ENCODE data around the gene AIFM3.
A peak's percentile ranks its signal among the peaks of the same experiment; 100 is the strongest.

AIFM3 gene

GRCh38 chr22:21009638-21010425 lies 42.8 kb downstream of the AIFM3 start:
- no peak for DNase-seq

- DNase-seq: no peak
Observed at GRCh38 chr22:21010426-21011113, 43.5 kb downstream of the AIFM3 start.

DNA sequence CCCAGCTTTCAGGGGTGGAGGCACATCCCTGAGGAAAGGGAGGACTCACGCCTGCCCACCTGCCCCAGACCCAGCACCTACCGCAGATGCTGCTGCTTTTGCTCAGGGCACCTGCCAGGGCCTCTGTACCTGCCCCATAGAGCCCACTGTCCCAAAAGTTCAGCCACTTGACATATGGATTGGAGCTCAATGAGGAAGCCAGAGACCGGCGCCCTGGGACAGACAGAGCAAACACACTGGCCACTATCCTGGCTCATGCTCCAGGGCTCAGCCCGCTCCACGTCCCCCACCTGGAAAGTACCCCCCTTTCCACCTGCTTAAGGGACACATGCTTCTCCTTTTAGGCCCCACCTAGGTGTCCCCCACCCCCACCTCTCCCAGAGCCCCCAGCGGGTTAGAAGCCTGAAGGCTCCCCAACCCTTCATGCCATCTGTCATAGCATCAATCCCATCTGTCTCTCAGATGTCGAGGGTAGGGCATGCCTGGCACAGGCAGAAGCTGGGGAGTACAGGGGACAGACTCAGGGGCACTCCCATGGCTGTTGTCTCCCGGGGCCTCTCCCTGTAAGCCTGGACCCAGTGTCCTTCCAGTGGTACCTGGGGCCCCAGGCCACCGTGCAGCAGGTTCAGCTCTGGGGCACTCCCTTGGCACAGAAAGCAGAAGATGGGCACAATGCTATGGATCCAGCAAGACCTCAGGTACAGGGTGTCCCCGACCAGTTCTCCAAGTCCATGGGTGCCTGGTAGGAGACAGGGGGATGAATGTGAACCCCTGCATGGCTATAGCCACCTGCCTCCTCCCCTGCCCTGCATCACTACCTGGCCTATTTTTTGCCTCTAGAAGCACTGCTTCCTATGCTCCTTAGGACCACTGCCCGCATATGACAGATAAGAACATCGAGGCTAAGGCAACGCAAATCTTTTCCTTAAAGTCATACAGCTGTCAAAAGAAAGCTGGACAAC lies 45.7 kb downstream of the AIFM3 start:
- no peak for DNase-seq

- no peak for DNase-seq
Observed at GRCh38 chr22:21013657-21014201, 46.7 kb downstream of the AIFM3 start.

GRCh38 chr22:21014202-21014725 lies 47.2 kb downstream of the AIFM3 start:
- peak; percentile 82 for DNase-seq

DNA sequence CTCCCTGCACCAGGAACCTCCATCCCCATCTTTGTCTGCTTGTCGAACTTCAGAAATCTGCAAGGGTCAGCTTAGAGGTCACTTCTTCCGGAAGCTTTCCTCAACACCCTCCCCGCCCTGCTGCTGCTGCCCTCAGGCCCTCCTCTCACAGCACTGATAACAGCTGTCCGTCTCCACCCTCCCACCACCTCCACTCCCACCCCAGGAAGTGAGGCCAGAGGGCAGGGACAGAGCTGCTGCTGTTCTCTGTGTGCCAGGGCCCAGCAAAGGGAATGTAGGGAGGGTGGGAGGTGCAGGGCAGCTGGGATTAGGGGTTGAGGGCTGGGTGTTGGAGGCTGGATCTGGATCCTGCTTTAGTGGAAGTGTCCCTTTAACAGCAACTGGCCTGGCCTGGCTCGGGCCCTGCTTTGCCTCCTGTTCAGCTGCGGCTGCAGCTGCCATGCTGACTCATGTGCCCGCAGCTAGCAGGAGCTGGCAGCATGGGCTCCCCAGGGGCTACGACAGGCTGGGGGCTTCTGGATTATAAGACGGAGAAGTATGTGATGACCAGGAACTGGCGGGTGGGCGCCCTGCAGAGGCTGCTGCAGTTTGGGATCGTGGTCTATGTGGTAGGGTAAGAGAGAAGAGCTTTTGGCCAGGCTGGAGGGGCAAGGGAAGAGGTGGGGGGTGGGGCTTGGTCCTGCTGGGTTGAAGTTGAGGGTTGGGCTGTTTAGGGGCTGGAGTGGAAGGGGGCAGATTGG lies 47.8 kb downstream of the AIFM3 start, which contains the start of gene P2RX6:
P2RX6 (plus strand) TSS at position 440 of the 740 bp plus-strand sequence; CDS start at position 450, 10 bp downstream.
- peak; percentile 8 for DNase-seq

DNA sequence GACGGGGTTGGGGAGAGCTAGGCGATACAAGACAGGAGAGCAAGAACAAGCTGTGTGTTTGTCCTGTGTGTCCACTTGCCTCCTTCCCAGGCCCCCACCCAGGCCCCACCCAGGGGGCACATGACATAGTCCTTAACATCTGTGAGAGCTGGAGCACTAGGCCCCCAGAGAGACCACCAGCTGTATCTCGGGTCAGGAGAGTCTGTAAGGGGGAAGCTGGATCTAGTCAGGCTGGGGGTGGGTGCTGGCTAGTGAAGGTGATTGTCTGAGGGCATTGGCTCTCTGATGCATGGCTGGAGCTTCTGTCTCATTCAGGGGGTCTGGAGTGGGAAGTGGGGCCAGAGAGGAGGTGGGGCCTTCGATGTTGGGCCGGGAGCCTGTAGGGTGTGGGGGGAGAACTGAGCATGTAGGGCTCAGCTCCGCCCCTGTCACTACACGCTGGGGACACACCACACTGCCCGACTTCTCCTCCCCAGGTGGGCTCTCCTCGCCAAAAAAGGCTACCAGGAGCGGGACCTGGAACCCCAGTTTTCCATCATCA lies 48.5 kb downstream of the AIFM3 start:
- no peak for DNase-seq

- no peak for DNase-seq
Observed at GRCh38 chr22:21016644-21017420, 49.8 kb downstream of the AIFM3 start.

GRCh38 chr22:21018314-21018713 lies 51.3 kb downstream of the AIFM3 start:
- no peak for DNase-seq

DNA sequence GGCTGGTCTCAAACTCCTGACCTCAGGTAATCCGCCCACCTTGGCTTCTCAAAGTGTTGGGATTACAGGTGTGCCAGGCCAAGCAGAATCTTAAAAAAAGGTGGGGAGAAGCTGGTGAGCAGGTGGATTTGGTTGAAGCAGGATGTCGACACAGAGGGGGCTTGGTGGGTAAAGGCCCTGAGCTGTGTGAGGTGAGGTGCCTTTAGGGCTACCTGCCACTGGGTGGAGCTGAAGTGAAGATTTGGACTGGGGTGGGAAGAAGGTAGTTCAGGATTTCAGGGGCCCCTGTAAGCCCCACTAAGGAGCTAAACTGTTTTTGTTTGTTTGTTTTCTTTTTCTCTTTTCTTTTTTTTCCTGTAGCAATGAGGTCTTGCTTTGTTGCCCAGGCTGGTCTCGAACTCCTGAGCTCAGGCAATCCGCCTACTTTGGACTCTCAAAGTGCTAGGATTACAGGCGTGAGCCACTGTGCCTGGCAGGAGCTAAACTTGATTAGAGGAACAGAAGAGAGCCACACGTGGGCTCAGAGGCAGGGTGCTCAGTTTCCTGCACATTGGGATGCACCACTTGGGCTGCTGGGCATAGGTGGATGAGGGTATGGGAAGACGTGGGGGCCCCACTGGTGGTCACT lies 53.9 kb downstream of the AIFM3 start:
- DNase-seq: no peak

DNA sequence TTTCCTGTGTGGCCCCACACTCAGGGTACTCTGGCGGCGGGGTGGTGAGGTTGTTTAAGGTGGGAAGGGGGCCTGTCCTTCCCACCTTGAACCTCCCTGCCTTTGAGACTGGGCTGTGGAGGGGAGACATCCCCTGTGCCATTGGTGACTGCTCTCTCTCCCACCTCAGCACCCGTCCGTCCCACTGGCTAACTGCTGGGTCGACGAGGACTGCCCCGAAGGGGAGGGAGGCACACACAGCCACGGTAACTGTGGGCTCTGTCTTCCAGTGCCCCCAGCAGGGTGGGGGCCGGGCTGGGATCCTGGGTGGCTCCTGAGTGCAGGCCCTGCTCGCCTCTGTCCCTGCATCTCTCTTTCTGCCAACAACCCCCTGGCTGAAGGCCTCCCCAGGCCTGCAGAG lies 55.5 kb downstream of the AIFM3 start:
- DNase-seq: no peak

GRCh38 chr22:21022955-21023614 lies 56.0 kb downstream of the AIFM3 start:
- DNase-seq: no peak

- DNase-seq: no peak
Observed at GRCh38 chr22:21025266-21025665, 58.2 kb downstream of the AIFM3 start.

- DNase-seq: no peak
Observed at GRCh38 chr22:21025763-21026755, 59.0 kb downstream of the AIFM3 start.

DNA sequence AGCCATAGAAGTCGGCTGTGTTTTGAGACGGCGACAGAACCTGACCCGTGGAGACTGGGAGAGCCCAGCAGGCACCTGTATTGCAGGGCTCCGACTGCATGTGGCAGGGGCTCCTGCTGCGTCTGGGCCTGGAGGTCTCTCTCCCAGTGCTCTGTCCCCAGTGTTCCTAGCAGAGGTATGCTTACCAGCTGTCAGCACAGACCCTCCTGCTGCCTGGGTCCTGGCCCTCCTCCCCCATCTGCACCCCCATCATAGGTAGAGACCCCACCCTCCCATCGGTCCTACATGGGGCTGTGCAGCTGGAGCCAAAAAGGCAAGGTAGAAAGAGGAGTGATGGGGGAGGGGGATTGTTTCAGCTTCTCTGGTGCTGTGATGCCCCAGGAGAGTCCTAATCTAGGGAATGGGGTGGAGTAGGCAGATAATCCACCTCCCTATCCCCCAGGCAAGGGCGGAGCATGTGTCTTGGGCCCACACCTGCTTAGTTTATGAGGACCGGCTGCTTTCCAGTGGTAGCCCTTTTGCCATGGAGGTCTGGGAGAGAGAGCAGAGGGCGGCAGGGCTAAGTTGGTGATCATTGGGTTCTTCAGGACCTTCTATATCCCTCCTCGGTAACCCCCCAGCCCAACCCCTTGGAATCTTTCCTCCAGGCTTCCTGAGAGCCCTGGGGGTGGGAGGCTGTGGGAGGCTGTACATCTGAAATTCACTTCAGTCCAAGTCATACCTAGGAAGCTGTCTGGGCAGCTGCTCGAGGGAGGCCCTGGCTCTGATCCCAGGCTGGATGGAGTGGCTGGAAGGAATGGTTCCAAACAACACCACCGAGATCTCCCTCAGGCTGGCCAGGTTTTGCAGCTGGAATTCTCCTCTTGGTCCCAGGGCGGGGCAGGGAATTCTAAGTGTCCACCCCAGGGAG lies 60.0 kb downstream of the AIFM3 start:
- DNase-seq: no peak

DNA sequence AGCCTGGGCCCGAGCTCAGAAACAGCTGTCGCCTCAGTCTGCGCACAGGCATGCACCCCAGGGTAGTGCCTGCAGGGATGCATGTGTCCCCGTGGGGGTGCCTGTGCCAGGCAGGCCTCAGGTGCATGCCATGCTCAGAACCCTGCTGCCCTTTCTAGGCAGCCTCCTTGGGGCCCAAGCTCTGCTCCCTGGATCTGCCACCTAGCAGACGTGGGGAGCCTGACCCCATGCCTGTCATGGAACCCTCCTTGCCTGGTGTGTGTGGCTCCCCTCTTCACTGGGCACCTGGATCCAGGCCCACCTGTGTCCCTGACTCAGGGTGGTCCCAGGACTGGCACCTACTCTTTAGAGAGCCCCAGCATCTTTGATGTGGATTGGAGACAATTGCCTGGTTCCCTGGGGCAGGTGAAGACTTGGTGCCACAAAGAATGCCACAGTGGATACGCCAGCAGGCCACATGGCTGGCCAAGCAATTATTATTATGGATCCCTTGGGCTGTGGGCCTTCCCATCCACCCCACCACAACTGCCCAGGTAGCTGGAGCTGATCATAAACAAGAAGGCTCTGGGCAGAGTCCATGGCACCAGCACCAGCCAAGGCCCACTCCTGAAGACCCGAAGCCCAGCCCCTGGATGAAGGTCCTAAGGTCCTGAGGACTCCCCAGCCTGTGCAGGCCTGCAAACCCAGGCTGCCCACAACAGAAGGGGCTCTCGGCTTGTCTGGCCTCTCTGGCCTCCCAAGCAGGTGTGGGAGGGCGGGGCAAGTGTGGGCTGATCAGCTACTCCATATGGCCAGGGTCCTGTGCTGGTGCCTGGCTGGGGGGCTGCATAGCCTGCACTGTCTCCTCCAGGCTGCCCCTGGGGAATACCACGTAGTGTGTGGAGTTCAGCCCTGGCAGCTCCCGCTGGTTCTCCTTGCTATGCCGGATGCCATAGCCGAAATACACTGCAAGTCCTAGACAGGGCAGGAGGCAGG lies 61.5 kb downstream of the AIFM3 start:
- DNase-seq: no peak
